K562 (cell line): ENCODE data around the gene ZNF410. TPM values are rescaled to one million over a fixed set of nuclear protein-coding genes. Genes with fewer than 3 reads are reported as not detected.

Experiments
- DDX20 ChIP-seq: fragments of 450-650 bp; IDR thresholded peaks from 2 replicates; pipeline ENCODE4 v1.6.1; 2016; ENCODE audit warnings: missing genetic modification characterization, low read depth, mild to moderate bottlenecking, missing compliant biosample characterization, moderate library complexity
- MTA2 ChIP-seq: fragments of 450-650 bp; IDR thresholded peaks from 2 replicates; pipeline ENCODE4 v1.6.1; 2016; ENCODE audit warnings: low read depth
- NFRKB ChIP-seq: fragments of 450-650 bp; IDR thresholded peaks from 2 replicates; pipeline ENCODE4 v1.6.1; 2016; ENCODE audit warnings: low read depth
- PHF8 ChIP-seq: fragments of 200-600 bp; sonication (generic); IDR thresholded peaks from 2 replicates; pipeline ENCODE4 v1.6.1; 2012; ENCODE audit warnings: mixed run types, mild to moderate bottlenecking, inconsistent platforms, low read length, moderate library complexity, borderline replicate concordance
- POLR2B ChIP-seq: fragments of 450-650 bp; IDR thresholded peaks from 2 replicates; pipeline ENCODE4 v1.6.1; 2018; ENCODE audit warnings: low read depth; ENCODE audit not compliant: partially characterized antibody
- SREBF1 ChIP-seq: fragments of 150-350 bp; IDR thresholded peaks from 2 replicates; pipeline ENCODE4 v1.6.1; 2014; ENCODE audit warnings: antibody characterized with exemption, low read depth, low read length, borderline replicate concordance
- SRSF9 ChIP-seq: fragments of 200-400 bp; formaldehyde crosslinking; IDR thresholded peaks from 2 replicates; pipeline ENCODE4 v1.6.1; 2017; ENCODE audit warnings: low read depth, low read length, borderline replicate concordance
- YY1 ChIP-seq, 3 experiments: IDR thresholded peaks; 2 replicates each; pipeline ENCODE4 v1.6.1; 2011; ENCODE audit warnings: low read length in 2 of 3, mild to moderate bottlenecking in 2 of 3, moderate library complexity in 2 of 3, borderline replicate concordance in 1 of 3, control low read depth in 1 of 3, low read depth in 1 of 3; ENCODE audit not compliant: insufficient read depth in 3 of 3, insufficient replicate concordance in 2 of 3, control insufficient read depth in 1 of 3, insufficient read length in 1 of 3; ENCODE audit errors: extremely low read depth in 1 of 3
- ZC3H4 ChIP-seq: sonication (generic); formaldehyde crosslinking; IDR thresholded peaks from 2 replicates; pipeline ENCODE4 v1.9.0; 2021; ENCODE audit warnings: missing genetic modification reagents, borderline replicate concordance
- ZNF134 ChIP-seq: fragments of 250-450 bp; sonication (Bioruptor Pico); conservative IDR thresholded peaks from 2 replicates; pipeline ENCODE4 v1.4.0; 2020
- ZNF583 ChIP-seq: fragments of 250-450 bp; sonication (Bioruptor Pico); IDR thresholded peaks from 2 replicates; pipeline ENCODE4 v1.4.0; 2020
- ZNF668 ChIP-seq: fragments of 250-450 bp; sonication (Bioruptor Pico); IDR thresholded peaks from 2 replicates; pipeline ENCODE4 v1.8.0; 2022; ENCODE audit warnings: mild to moderate bottlenecking, inconsistent platforms
- polyA plus RNA-seq, 8 experiments: library from polyadenylated mRNA; depleted of rRNA in 4 of 8; stranded (reverse) in 5 of 8; unstranded in 3 of 8; fragments of >200 nt; fragmentation: Nextera tagmentation in 2 of 8; fragmentation: Illumina TruSeq in 1 of 8; extraction: Ambion mirVana in 2 of 8; extraction: Trizol in 1 of 8; gene quantifications; 2 replicates each; pipeline versions ENCODE4 v1.2.1 to v1.2.3, GENCODE V29; 2011 to 2014; ENCODE audit warnings: inconsistent platforms in 1 of 8, missing spikeins in 1 of 8
- total RNA-seq, 7 experiments: library from RNA; depleted of rRNA in 6 of 7; stranded (reverse); fragments of >200 nt in 6 of 7; fragmentation: Illumina TruSeq in 2 of 7; extraction: Trizol in 2 of 7; gene quantifications; 2 replicates each; pipeline versions ENCODE4 v1.2.1 to v1.2.3, GENCODE V29; 2011 to 2021; ENCODE audit warnings: low replicate concordance in 1 of 7
- TF ChIP-seq, protein P1 (sequence below): fragments of 250-450 bp; sonication (Bioruptor Pico); IDR thresholded peaks from 2 replicates; pipeline ENCODE4 v1.8.0; 2022; ENCODE audit warnings: moderate library complexity, mild to moderate bottlenecking, inconsistent platforms
- TF ChIP-seq, protein P2 (sequence below): fragments of 150-350 bp; conservative IDR thresholded peaks from 2 replicates; pipeline ENCODE4 v1.6.1; 2014; ENCODE audit warnings: low read length
- TF ChIP-seq, protein P3 (sequence below): fragments of 150-350 bp; IDR thresholded peaks from 2 replicates; pipeline ENCODE4 v1.6.1; 2014; ENCODE audit warnings: low read depth, mild to moderate bottlenecking, low read length, borderline replicate concordance

Gene ZNF410
- total and polyA plus RNA-seq, 9 of the 15 experiments (the other 6 are each of a cell fraction or from before 2014, with no cell fraction given) = 20.5 to 64.8 (median 38.7) TPM

DNA sequence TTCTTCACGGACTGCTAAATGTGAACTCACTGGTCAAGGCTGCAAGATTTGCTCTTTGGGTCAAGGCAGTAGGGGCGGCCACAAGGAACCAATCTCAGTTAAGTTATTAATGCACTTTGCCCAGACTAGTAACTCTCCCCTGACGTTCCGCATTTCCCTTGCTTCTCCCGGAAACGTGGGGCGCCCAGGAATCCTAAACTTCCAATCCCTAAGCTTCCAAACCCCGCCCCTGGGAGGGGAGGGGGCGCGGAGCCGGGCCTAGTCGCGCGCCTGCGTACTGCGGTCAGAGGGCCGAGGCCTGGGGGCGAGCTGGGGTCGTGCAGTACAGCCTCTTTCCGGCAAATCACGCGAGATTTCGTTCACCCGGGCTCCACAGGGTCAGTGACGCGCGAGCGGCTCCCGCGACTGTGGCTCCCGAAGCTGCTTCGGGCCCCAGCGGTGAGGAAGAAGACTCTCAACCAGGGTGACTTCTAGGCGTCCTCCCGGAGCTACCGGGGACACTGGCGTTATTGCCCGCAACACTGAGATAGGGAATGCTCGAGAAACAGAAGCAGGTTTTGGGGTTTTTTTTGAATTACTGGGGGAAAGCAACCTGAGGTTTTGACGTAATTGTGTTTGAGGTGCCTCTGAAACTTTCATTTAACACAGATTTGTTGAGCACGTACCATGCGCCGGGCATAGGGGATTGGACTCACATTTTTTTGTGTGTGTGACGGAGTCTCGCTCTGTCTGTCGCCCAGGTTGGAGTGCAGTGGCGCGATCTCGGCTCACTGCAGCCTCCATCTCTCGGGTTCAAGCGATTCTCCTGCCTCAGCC lies 34.9 kb upstream of the ZNF410 start, which contains the start of gene PTGR2 (continued):
- TF ChIP-seq, protein P1, sequence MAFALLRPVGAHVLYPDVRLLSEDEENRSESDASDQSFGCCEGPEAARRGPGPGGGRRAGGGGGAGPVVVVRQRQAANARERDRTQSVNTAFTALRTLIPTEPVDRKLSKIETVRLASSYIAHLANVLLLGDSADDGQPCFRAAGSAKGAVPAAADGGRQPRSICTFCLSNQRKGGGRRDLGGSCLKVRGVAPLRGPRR = no peak
- TF ChIP-seq NFRKB = peak; percentile 74; the same call in 1 of the 2 replicates
- TF ChIP-seq ZNF668 (CRISPR knock-in tag) = no peak
- TF ChIP-seq ZC3H4 (CRISPR knock-in tag) = peak; percentile 43; the same call in 1 of the 2 replicates
- TF ChIP-seq ZNF583 (CRISPR knock-in tag) = peak; percentile 42; the same call in 1 of the 2 replicates
- no peak for TF ChIP-seq MTA2
- no peak for TF ChIP-seq DDX20 (tag)
- TF ChIP-seq POLR2B = peak; percentile 75
- TF ChIP-seq, protein P2, sequence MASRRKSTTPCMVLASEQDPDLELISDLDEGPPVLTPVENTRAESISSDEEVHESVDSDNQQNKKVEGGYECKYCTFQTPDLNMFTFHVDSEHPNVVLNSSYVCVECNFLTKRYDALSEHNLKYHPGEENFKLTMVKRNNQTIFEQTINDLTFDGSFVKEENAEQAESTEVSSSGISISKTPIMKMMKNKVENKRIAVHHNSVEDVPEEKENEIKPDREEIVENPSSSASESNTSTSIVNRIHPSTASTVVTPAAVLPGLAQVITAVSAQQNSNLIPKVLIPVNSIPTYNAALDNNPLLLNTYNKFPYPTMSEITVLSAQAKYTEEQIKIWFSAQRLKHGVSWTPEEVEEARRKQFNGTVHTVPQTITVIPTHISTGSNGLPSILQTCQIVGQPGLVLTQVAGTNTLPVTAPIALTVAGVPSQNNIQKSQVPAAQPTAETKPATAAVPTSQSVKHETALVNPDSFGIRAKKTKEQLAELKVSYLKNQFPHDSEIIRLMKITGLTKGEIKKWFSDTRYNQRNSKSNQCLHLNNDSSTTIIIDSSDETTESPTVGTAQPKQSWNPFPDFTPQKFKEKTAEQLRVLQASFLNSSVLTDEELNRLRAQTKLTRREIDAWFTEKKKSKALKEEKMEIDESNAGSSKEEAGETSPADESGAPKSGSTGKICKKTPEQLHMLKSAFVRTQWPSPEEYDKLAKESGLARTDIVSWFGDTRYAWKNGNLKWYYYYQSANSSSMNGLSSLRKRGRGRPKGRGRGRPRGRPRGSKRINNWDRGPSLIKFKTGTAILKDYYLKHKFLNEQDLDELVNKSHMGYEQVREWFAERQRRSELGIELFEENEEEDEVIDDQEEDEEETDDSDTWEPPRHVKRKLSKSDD = no peak
- no peak for TF ChIP-seq ZNF134 (CRISPR knock-in tag)
- peak; percentile 73; the same call in 1 of the 2 replicates for TF ChIP-seq PHF8
- no peak for TF ChIP-seq SRSF9
- TF ChIP-seq SREBF1 = no peak
- TF ChIP-seq, protein P3, sequence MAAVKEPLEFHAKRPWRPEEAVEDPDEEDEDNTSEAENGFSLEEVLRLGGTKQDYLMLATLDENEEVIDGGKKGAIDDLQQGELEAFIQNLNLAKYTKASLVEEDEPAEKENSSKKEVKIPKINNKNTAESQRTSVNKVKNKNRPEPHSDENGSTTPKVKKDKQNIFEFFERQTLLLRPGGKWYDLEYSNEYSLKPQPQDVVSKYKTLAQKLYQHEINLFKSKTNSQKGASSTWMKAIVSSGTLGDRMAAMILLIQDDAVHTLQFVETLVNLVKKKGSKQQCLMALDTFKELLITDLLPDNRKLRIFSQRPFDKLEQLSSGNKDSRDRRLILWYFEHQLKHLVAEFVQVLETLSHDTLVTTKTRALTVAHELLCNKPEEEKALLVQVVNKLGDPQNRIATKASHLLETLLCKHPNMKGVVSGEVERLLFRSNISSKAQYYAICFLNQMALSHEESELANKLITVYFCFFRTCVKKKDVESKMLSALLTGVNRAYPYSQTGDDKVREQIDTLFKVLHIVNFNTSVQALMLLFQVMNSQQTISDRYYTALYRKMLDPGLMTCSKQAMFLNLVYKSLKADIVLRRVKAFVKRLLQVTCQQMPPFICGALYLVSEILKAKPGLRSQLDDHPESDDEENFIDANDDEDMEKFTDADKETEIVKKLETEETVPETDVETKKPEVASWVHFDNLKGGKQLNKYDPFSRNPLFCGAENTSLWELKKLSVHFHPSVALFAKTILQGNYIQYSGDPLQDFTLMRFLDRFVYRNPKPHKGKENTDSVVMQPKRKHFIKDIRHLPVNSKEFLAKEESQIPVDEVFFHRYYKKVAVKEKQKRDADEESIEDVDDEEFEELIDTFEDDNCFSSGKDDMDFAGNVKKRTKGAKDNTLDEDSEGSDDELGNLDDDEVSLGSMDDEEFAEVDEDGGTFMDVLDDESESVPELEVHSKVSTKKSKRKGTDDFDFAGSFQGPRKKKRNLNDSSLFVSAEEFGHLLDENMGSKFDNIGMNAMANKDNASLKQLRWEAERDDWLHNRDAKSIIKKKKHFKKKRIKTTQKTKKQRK = no peak
- TF ChIP-seq YY1 (IDR thresholded peaks at IDR 0.05; ENCODE audit: borderline replicate concordance in 1 of 3, control insufficient read depth in 1 of 3, extremely low read depth in 1 of 3, insufficient read depth in 3 of 3, insufficient read length in 1 of 3, insufficient replicate concordance in 2 of 3, low read depth in 1 of 3, low read length in 2 of 3) = peak in 2 of 3 experiments; percentile 42 to 54
